ENCODE results near the gene A3GALT2.
"Not testable (repeated sequence)": the region's sequence is repeated elsewhere in the genome, so short reads cannot be mapped to it uniquely, and the experiment has no call there.

A3GALT2 gene

DNA sequence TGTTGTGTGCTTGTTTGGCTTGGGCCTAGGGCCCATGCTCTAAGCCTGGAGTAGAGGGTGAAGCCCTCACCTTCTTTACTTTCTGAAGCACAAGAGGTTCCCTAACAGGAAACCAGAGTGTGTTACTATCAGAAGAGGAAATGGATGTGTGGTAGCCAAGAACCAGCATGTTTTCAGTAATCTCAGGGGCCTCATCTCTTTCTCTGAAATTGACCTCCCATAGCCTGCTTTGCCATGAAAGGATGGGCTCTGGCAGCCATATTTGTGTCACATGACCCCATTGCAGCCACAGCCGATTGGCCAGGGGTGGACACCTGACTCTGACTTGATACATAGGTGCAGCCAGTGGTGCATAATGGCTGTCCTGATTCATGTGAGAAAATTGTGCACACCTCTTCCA is 18.6 kb downstream of the A3GALT2 start:
- no peak overlapping the region for H3K4me3 Mint-ChIP-seq
- H3K27me3 Mint-ChIP-seq = peaks cover 13% of the 10 kb centered on the region
- peaks cover 12% of the 10 kb centered on the region for H3K36me3 Mint-ChIP-seq (ENCODE audit: low read depth)
- peaks cover 11% of the 10 kb centered on the region for H3K4me1 Mint-ChIP-seq (ENCODE audit: low read depth)
- no peak for DNase-seq
- H3K9me3 Mint-ChIP-seq = no peaks in the 10 kb centered on the region
- H3K27ac Mint-ChIP-seq = peak overlapping the region; percentile 56

DNA sequence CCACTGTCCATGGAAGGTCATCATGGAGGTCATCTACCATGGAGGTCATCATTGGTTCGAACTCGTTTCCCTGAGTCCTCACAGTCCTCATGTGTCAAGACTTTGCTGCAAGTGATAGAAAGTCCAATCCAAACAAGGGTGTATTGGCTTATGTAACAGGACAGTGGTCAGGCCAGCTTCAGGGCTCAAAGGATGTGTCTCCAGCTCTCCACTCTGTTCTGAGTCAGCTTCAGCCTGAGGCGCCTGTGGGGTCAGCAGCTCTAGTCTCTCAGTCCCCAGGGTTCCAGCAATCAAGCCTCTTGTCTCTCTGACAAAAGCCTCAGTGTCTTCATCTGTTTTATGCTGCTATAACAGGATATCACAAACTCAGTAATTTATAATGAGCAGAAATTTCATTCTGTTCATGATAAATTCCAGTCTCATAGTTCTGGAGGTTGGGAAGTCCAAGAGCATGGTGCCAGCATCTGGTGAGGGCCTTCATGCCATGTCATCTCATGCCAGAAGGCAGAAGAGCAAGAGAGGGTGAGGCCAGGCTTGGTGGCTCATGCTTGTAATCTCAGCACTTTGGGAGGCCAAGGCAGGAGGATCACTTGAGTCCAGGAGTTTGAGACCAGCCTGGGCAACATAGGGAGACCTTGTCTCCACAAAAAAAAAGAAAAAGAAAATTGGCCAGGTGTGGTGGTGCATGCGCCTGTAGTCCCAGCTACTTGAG is 19.5 kb downstream of the A3GALT2 start:
- DNase-seq = no peak
- no peak overlapping the region for H3K27ac Mint-ChIP-seq
- H3K27me3 Mint-ChIP-seq = peaks cover 10% of the 10 kb centered on the region
- no peaks in the 10 kb centered on the region for H3K9me3 Mint-ChIP-seq
- H3K4me3 Mint-ChIP-seq = no peak overlapping the region
- peaks cover 19% of the 10 kb centered on the region for H3K36me3 Mint-ChIP-seq (ENCODE audit: low read depth)
- H3K4me1 Mint-ChIP-seq (ENCODE audit: low read depth) = peaks cover 11% of the 10 kb centered on the region

DNA sequence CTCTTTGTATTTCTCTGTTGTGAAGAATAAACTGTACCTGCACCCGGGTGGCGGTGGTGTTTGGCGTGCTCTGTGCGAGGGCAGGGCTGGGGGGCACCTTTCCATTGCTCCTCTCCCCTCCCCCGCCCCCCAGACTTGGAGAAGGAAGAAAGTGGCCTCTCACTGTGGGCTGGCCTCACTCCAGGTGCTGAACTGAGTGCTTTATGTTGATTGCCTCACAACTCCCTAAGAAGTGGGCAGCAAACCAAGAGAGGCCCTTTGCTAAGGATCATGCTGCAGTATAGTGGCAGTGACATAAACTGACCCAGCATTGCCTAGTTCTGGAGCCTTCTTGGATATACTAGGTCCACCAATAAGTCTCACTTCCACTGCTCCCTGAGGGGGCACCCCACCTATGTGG is 20.2 kb downstream of the A3GALT2 start:
- Mint-ChIP-seq H3K27ac (no peak overlapping the region), H3K4me3 (no peak overlapping the region), H3K9me3 (no peaks in the 10 kb centered on the region), H3K27me3 (peaks cover 3% of the 10 kb centered on the region), H3K36me3 (ENCODE audit: low read depth) (peaks cover 25% of the 10 kb centered on the region), H3K4me1 (ENCODE audit: low read depth) (peaks cover 12% of the 10 kb centered on the region)
- DNase-seq = no peak

DNA sequence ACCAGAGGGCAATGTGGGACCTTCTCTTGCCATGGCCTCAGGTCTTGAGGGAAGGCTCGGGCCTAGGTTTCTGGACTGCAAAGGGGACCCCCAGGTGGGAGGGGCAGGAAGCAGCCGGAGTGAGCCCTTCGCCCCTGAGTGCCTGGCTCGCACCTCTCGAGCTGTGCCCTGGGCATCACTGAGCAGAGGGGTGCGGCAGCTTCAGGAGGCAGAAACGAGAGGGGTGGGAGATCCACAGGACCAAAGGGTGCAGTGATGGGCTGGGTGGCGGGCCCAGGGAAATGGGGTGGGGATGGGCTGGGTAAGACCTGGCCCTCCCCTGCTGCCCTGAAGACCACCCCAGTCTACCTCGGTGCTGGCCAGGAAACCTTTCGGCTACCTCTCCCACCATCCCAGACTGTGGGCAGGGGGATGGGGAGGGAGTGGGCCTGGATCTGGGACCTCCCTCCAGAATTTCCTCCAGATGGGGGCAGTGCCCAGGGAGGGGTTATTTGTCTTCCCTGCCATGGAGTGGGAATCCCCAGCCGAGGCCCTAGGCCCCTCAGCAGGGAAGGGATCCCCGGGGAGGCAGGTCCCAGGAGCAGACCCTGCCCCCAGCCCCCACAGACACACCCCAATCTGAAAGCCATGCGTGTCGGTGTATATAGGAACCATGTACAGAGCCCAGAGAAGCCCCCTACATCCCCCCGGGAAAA is 21.3 kb downstream of the A3GALT2 start:
- no peak for DNase-seq
- peaks cover 30% of the 10 kb centered on the region for H3K36me3 Mint-ChIP-seq (ENCODE audit: low read depth)
- H3K27me3 Mint-ChIP-seq = no peaks in the 10 kb centered on the region
- no peak overlapping the region for H3K27ac Mint-ChIP-seq
- H3K4me3 Mint-ChIP-seq = no peak overlapping the region
- H3K4me1 Mint-ChIP-seq (ENCODE audit: low read depth) = peaks cover 17% of the 10 kb centered on the region
- H3K9me3 Mint-ChIP-seq = no peaks in the 10 kb centered on the region

DNA sequence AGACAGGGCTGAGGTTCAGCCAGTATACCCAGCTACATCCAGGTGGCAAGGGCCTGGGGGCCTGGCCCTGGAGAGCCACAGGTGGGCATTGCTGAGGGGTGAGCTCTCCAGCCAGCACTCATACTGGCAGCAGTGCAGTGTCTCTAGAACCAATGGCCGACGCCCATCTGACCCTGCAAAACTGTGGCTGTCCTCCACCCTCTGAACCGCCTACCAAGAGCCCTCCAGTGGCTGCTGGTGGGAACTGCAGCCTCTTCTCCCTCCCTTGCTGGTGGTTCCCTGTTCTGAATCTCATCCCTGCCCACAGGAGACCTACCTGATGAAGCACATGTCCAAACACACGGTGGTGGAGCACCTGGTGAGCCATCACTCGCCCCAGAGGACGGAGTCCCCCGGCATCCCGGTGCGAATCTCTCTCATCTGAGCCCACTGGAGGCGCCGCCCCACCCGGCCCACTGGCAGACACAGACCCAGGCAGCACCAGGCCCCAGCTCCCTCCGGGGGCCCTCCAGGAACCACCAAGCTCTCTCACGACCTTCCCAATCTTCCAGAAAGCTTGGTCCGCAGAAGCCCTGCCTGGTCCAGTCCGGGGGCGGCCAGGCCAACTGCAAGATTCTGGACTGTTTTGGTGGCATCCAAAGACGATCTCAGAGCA is 22.1 kb downstream of the A3GALT2 start:
- no peak overlapping the region for H3K4me3 Mint-ChIP-seq
- peaks cover 30% of the 10 kb centered on the region for H3K36me3 Mint-ChIP-seq (ENCODE audit: low read depth)
- H3K9me3 Mint-ChIP-seq = no peaks in the 10 kb centered on the region
- peaks cover 19% of the 10 kb centered on the region for H3K4me1 Mint-ChIP-seq (ENCODE audit: low read depth)
- H3K27ac Mint-ChIP-seq = no peak overlapping the region
- DNase-seq = peak; percentile 71
- no peaks in the 10 kb centered on the region for H3K27me3 Mint-ChIP-seq

DNA sequence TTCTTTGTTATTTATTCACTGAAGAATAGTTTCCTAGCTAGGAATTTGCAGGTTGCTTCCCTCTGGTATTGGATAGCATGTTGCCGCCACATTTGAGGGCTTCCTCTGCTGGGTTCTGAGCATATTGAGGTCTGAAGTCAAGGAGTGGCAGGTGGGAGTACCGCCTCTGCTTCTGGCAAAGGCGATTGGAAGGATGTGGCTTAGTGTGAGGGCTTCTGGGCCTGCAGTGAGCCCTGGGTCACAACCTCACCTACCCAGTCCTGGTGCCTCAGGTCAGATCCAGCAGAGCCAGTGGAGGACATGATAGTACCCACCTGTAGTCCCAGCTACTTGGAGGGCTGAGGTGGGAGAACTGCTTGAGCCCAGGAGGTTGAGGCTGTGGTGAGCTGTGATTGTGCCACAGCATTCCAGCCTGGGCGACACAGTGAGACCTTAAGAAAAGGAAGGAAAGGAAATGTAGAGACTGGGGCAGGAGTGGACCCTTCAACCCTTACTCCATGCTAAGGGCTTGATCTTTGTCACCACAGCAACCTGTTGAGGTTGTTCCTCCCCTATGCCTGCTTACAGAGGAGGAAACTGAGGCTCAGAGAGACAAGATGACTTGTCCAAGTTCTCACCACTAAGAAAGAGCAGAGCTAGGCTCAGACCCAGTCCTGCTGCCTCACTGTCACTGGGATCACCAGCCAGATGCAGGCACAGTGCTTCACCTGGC is 22.8 kb downstream of the A3GALT2 start:
- no peak overlapping the region for H3K27ac Mint-ChIP-seq
- no peaks in the 10 kb centered on the region for H3K9me3 Mint-ChIP-seq
- no peak for DNase-seq
- H3K27me3 Mint-ChIP-seq = no peaks in the 10 kb centered on the region
- peaks cover 19% of the 10 kb centered on the region for H3K4me1 Mint-ChIP-seq (ENCODE audit: low read depth)
- H3K4me3 Mint-ChIP-seq = no peak overlapping the region
- H3K36me3 Mint-ChIP-seq (ENCODE audit: low read depth) = peaks cover 31% of the 10 kb centered on the region

DNA sequence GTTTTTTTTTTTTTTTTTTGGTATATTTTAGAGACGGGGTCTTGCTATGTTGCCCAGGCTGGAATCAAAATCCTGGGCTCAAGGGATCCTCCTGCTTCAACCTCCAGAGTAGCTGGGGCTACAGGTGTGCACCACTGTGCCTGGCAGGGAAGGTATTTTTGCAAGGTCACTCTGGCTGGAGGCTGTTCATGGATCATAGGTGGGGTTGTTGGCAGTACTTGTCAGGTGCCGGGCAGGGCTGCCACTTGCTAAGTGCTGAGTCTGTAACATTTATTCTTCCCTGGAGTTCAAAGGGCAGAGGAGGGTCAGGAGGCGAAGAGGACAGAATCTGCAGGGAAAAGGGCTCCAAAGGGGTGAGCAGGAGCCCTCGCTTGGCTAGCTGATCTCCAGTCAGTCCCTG is 24.1 kb downstream of the A3GALT2 start:
- no peaks in the 10 kb centered on the region for H3K27me3 Mint-ChIP-seq
- no peaks in the 10 kb centered on the region for H3K9me3 Mint-ChIP-seq
- H3K4me3 Mint-ChIP-seq = no peak overlapping the region
- H3K36me3 Mint-ChIP-seq (ENCODE audit: low read depth) = peaks cover 34% of the 10 kb centered on the region
- peaks cover 8% of the 10 kb centered on the region for H3K4me1 Mint-ChIP-seq (ENCODE audit: low read depth)
- DNase-seq = no peak
- no peak overlapping the region for H3K27ac Mint-ChIP-seq

DNA sequence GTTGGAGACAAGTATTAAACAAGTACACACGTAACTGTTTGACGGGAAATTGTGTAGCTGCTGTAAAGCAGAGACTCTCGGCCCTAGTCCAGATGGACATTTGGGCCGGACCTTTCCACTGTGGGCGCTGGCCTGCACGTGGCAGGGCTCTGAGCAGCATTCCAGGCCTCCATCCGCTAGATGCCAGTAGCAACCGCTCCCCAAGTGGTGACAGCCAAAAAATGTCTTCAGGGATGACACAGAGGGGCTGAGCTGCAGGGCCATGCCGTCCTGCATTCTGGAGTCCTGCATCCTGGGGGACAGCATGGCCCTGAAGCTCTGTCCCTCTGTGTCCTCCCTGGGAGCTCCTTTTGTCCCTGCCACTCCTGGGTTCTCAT is 24.8 kb downstream of the A3GALT2 start:
- H3K36me3 Mint-ChIP-seq (ENCODE audit: low read depth) = peaks cover 34% of the 10 kb centered on the region
- no peak for DNase-seq
- H3K27me3 Mint-ChIP-seq = no peaks in the 10 kb centered on the region
- H3K9me3 Mint-ChIP-seq = no peaks in the 10 kb centered on the region
- peaks cover 8% of the 10 kb centered on the region for H3K4me1 Mint-ChIP-seq (ENCODE audit: low read depth)
- H3K27ac Mint-ChIP-seq = no peak overlapping the region
- H3K4me3 Mint-ChIP-seq = no peak overlapping the region

DNA sequence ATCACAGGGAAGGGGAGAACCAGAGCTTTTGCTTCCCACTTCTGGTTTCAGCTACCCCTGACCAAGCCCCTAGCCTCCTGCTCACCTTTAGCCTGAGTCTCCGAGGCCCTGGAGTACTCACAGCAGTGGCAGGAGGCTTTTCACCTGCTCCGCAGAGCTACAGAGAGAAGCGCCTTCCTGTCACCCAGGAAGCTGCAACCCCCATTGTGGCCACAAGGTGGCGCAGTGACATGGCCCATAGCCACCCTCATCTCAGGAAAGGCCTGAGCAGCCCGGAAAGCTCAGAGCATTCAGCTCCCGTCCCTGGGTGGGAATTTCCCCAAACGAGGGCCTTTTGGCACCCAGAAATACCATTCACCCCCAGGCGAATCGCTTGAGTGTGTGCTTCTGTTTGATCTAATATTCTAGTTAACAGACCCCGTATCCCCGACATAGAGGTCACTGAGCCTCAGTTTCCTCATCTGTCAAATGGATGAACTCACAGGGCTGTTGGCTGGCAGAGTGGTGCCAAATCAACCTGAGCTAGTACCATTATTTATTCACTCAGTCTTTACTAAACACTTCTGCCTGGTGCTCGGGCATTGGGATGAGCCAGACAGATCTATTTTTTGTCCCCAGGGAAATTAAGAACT is 25.3 kb downstream of the A3GALT2 start:
- Mint-ChIP-seq H3K36me3 (ENCODE audit: low read depth) (peaks cover 34% of the 10 kb centered on the region), H3K27me3 (no peaks in the 10 kb centered on the region)

DNA sequence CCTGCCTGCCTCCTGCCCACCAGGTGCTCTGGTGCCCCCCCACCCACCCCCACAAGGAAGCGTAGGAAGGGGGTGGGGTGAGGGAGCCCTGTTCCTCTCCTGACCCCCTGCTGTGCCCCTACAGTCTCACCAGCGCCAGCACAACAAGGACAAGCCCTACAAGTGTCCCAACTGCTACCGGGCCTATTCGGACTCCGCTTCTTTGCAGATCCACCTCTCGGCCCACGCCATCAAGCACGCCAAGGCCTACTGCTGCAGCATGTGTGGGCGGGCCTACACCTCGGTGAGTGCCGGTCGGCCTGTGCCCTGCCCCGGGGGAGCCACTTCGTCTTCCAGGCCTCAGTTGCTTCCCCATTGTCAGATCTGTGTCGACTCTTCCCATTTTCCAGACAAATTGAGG is 25.9 kb downstream of the A3GALT2 start:
- Mint-ChIP-seq H3K4me3 (no peak overlapping the region), H3K9me3 (no peaks in the 10 kb centered on the region), H3K27ac (peak overlapping the region; percentile 71), H3K27me3 (no peaks in the 10 kb centered on the region), H3K4me1 (ENCODE audit: low read depth) (peaks cover 8% of the 10 kb centered on the region), H3K36me3 (ENCODE audit: low read depth) (peaks cover 30% of the 10 kb centered on the region)
- DNase-seq = no peak

More for the DNA sequence above, 25.3 kb downstream of the A3GALT2 start:
- DNase-seq = peak; percentile 95
- Mint-ChIP-seq H3K9me3 (no peaks in the 10 kb centered on the region), H3K4me3 (no peak overlapping the region), H3K27ac (peak overlapping the region; percentile 71), H3K4me1 (ENCODE audit: low read depth) (peaks cover 8% of the 10 kb centered on the region)

DNA sequence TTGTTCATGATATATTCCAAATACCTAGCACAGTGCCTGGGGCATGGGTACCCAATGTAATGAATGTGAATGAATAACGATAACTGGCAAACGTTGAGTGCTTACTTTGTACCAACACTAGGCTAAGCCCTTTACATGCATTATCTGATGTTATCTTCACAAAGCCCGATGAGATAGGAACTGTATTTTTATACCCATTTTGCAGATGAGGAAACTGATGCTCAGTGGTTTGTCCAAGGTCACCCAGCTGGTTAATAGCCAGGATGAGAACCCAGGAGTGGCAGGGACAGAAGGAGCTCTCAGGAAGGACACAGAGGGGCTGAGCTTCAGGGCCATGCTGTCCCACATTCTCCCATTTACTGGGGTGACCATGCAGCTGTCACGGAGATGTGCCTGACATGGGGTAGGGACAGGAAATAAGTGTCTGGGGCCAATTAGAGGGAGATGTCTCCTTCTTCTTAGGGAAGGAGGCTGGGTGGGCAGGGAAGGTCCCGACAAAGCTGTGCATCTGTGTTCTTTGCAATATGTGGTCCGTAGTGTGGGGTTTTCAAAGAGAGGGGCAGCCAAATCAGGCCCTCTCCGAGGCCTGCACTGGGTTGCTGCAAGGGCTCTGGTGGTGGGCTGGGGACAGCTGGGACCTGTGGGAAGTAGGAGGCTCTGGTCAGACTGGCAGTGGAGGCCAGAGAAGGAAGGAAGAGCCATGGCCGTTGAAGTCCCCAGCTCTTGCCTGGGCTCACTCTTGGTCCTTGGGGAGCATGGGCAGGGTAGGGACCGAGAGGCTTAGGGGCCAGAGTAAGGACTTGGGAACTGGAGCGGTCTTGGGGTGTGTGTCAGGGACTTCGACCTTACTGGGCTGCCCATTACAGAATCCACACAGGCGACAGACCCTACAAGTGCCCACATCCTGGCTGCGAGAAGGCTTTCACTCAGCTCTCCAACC is 26.6 kb downstream of the A3GALT2 start:
- Mint-ChIP-seq H3K9me3 (no peaks in the 10 kb centered on the region), H3K4me3 (no peak overlapping the region), H3K27me3 (no peaks in the 10 kb centered on the region), H3K36me3 (ENCODE audit: low read depth) (peaks cover 34% of the 10 kb centered on the region), H3K27ac (no peak overlapping the region), H3K4me1 (ENCODE audit: low read depth) (peaks cover 8% of the 10 kb centered on the region)
- no peak for DNase-seq

DNA sequence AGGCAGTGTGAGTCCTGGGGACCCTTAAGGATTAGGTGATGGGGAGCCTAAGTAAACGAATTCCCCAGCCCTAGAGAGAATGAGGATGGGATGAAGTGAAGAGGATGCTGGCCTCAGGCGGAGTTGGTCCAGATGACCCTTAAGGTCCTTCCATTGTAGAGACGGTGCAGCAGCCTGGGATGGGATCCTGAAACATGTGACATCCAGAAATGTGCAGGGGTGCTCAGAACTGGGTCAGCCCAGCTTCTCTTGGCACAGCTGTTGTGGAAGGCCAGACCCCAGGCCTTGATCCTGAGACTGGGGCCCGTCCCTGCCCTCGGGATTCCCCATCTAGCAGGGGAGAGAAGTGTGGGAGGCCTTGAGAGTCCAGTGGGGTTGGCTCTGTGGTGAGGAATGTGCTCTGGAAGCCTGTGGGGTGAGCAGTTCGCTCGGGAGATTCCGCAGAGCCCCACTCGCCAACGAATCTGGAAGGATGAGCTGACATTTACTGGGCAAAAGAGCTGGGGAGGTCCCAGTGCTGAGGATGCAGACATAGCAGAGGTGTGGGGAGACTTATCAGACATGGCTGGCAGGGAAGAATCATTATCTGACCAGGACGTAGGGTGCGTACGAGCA is 28.1 kb downstream of the A3GALT2 start:
- Mint-ChIP-seq H3K27me3 (no peaks in the 10 kb centered on the region), H3K36me3 (ENCODE audit: low read depth) (peaks cover 34% of the 10 kb centered on the region), H3K9me3 (no peaks in the 10 kb centered on the region), H3K4me1 (ENCODE audit: low read depth) (peaks cover 8% of the 10 kb centered on the region), H3K4me3 (no peak overlapping the region), H3K27ac (no peak overlapping the region)
- DNase-seq = no peak

DNA sequence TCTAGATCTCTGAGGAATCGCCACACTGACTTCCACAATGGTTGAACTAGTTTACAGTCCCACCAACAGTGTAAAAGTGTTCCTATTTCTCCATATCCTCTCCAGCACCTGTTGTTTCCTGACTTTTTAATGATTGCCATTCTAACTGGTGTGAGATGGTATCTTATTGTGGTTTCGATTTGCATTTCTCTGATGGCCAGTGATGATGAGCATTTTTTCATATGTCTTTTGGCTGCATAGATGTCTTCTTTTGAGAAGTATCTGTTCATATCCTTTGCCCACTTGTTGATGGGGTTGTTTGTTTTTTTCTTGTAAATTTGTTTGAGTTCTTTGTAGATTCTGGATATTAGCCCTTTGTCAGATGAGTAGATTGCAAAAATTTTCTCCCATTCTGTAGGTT is 30.3 kb downstream of the A3GALT2 start:
- not testable (repeated sequence) for H3K4me3 Mint-ChIP-seq

More for the DNA sequence above, 30.3 kb downstream of the A3GALT2 start:
- not testable (repeated sequence) for H3K27ac Mint-ChIP-seq; H3K27me3 Mint-ChIP-seq; H3K9me3 Mint-ChIP-seq; DNase-seq; H3K4me1 Mint-ChIP-seq (ENCODE audit: low read depth)
- peaks cover 30% of the 10 kb centered on the region for H3K36me3 Mint-ChIP-seq (ENCODE audit: low read depth)
